Common myeloid progenitor, CD34-positive (primary cell): Measurements from ENCODE around the gene PALM3.
"Not testable (repeated sequence)": the region's sequence is repeated elsewhere in the genome, so short reads cannot be mapped to it uniquely, and the experiment has no call there.

Source experiments
- CTCF ChIA-PET: fragments of 350-600 bp; sonication (Branson Sonifier 250); formaldehyde crosslinking; loops from one replicate; lab custom pipeline; 2021; ENCODE audit warnings: antibody characterized with exemption; lab: Charles Lee
- POLR2A ChIA-PET: fragments of 350-600 bp; sonication (Branson Sonifier 250); formaldehyde crosslinking; loops from one replicate; lab custom pipeline; 2021; ENCODE audit warnings: antibody characterized with exemption; lab: Charles Lee
- DNase-seq, 3 donors: peaks; one replicate each; pipeline versions ENCODE4 v3.0.0 to v3.0.0-alpha.2; 2013
- H3K27ac ChIP-seq, 2 experiments: 1 replicate in 1 of 2; 2 replicates in 1 of 2; pipeline ENCODE4 v1.7.0; 2013; ENCODE audit warnings: inconsistent platforms in 2 of 2, low read length in 2 of 2, mild to moderate bottlenecking in 2 of 2, low read depth in 1 of 2, moderate library complexity in 1 of 2; ENCODE audit not compliant: severe bottlenecking in 2 of 2, insufficient read depth in 1 of 2, poor library complexity in 1 of 2
- H3K27me3 ChIP-seq, 5 experiments: replicated peaks in 2 of 5; 1 replicate in 3 of 5; 2 replicates in 2 of 5; pipeline versions ENCODE4 v1.6.1 to v1.7.0; 2013; ENCODE audit warnings: low read length in 4 of 5, mild to moderate bottlenecking in 2 of 5, moderate library complexity in 2 of 5, inconsistent platforms in 1 of 5; ENCODE audit not compliant: insufficient read depth in 5 of 5, control insufficient read depth in 4 of 5
- H3K36me3 ChIP-seq, 4 experiments: 1 replicate in 2 of 4; 2 replicates in 2 of 4; pipeline versions ENCODE4 v1.6.1 to v1.7.0; 2013; ENCODE audit warnings: low read length in 3 of 4, control low read depth in 1 of 4, mild to moderate bottlenecking in 1 of 4; ENCODE audit not compliant: control insufficient read depth in 4 of 4, insufficient read depth in 4 of 4
- H3K4me1 ChIP-seq, 4 experiments: 1 replicate in 3 of 4; 2 replicates in 1 of 4; pipeline versions ENCODE4 v1.6.1 to v1.7.1; 2013; ENCODE audit warnings: low read length in 3 of 4, mild to moderate bottlenecking in 3 of 4, control low read depth in 1 of 4, inconsistent platforms in 1 of 4, moderate library complexity in 1 of 4; ENCODE audit not compliant: control insufficient read depth in 4 of 4, insufficient read depth in 4 of 4; ENCODE audit errors: control extremely low read depth in 1 of 4
- H3K4me3 ChIP-seq, 7 experiments: 1 replicate in 4 of 7; 2 replicates in 3 of 7; pipeline versions ENCODE4 v1.5.1 to v1.7.0; 2013; ENCODE audit warnings: mild to moderate bottlenecking in 7 of 7, low read length in 6 of 7, moderate library complexity in 6 of 7, inconsistent platforms in 2 of 7, low read depth in 2 of 7, control low read depth in 1 of 7; ENCODE audit not compliant: insufficient read depth in 4 of 7, control insufficient read depth in 1 of 7; ENCODE audit errors: extremely low read depth in 1 of 7
- H3K9me3 ChIP-seq, 5 experiments: 1 replicate in 4 of 5; 2 replicates in 1 of 5; pipeline versions ENCODE4 v1.6.1 to v1.7.1; 2013; ENCODE audit warnings: low read length in 4 of 5, mild to moderate bottlenecking in 2 of 5, inconsistent platforms in 1 of 5, low read depth in 1 of 5, moderate library complexity in 1 of 5; ENCODE audit not compliant: control insufficient read depth in 4 of 5, insufficient read depth in 2 of 5; ENCODE audit errors: control extremely low read depth in 1 of 5
- WGBS: methylation state at CpG from one replicate; pipeline ENCODE4 v1.1.5; 2013; ENCODE audit not compliant: insufficient coverage; 5-methylcytosine and 5-hydroxymethylcytosine counted together

Gene PALM3

GRCh38 chr19:14027856-14028450 is 33.9 kb downstream of the PALM3 start, which contains the start of gene RLN3:
TSS of gene RLN3 (plus strand) at chr19:14028148. CDS start at chr19:14028205, 57 bp downstream.
- Histone ChIP-seq H3K9me3 (no peaks in the 10 kb centered on the region), H3K4me1 (peaks cover 0 to 24% (median 14%) of the 10 kb centered on the region in 4 experiments), H3K27me3 (no peaks in the 10 kb centered on the region), H3K27ac (no peak within 1 kb of the TSS), H3K36me3 (no peaks in the 10 kb centered on the region), H3K4me3 (no peak within 1 kb of the TSS)
- DNase-seq: no peak
- ChIA-PET CTCF (interaction anchor here (1.2 to 1.7 kb wide), 3 partner anchors 15 to 27 kb away, joined by 3 to 7 read pairs (median 3); partner anchors contain the start of gene RFX1), POLR2A (interaction anchor here (0.6 kb wide), 1 partner anchor 44 kb away, joined by 3 read pairs; no protein-coding TSS in a partner anchor)
- WGBS: 86% methylated on average over 24 of the region's 24 CpGs

- peaks cover 0 to 19% (median 12%) of the 10 kb centered on the region in 4 experiments for H3K4me1 ChIP-seq
- H3K36me3 ChIP-seq, H3K27ac ChIP-seq, DNase-seq, H3K4me3 ChIP-seq, POLR2A ChIA-PET, H3K27me3 ChIP-seq, H3K9me3 ChIP-seq: not testable (repeated sequence)
- CTCF ChIA-PET: interaction anchor here (0.6 to 1.7 kb wide), 4 partner anchors 19 to 58 kb away, joined by 3 to 7 read pairs (median 3); partner anchors contain the start of gene RFX1
- WGBS: 92% methylated on average over 3 of the region's 5 CpGs
These were observed 35.2 kb downstream of the PALM3 start for GRCh38 chr19:14026652-14027192.

- Histone ChIP-seq H3K27ac (no peak overlapping the region), H3K4me1 (peaks cover 0 to 17% (median 9%) of the 10 kb centered on the region in 4 experiments), H3K4me3 (peak overlapping the region in 1 of 7 experiments; percentile 36), H3K9me3 (no peaks in the 10 kb centered on the region), H3K27me3 (no peaks in the 10 kb centered on the region), H3K36me3 (no peaks in the 10 kb centered on the region)
- DNase-seq: peak; percentile 67 to 75 (median 68)
- ChIA-PET POLR2A (no interaction called here), CTCF (interaction anchor here (1.0 to 2.1 kb wide), 6 partner anchors 9 to 43 kb away, joined by 3 to 6 read pairs (median 4); no protein-coding TSS in a partner anchor)
- 43% methylated on average over 8 of the region's 9 CpGs for WGBS
These were observed 38.3 kb downstream of the PALM3 start for GRCh38 chr19:14023404-14024235.

- Histone ChIP-seq H3K9me3 (no peaks in the 10 kb centered on the region), H3K4me3 (no peak overlapping the region), H3K4me1 (peaks cover 0 to 18% (median 11%) of the 10 kb centered on the region in 4 experiments), H3K27ac (peak overlapping the region in 1 of 2 experiments; percentile 18), H3K36me3 (no peaks in the 10 kb centered on the region), H3K27me3 (no peaks in the 10 kb centered on the region)
- 97% methylated on average over 3 of the region's 4 CpGs for WGBS
- DNase-seq: no peak
- POLR2A ChIA-PET: interaction anchor here (0.6 to 1.3 kb wide), 2 partner anchors 13 to 16 kb away, joined by 3 to 5 read pairs; partner anchors contain the start of gene RFX1
- CTCF ChIA-PET: interaction anchor here (0.9 to 2.2 kb wide), 9 partner anchors 9 to 69 kb away, joined by 3 to 10 read pairs (median 4); partner anchors contain the start of gene IL27RA
These were observed 39.4 kb downstream of the PALM3 start for GRCh38 chr19:14022469-14022868.

GRCh38 chr19:14021474-14021873 is 40.4 kb downstream of the PALM3 start:
- 22% methylated on average over 5 of the region's 5 CpGs for WGBS
- H3K9me3 ChIP-seq: no peaks in the 10 kb centered on the region
- H3K36me3 ChIP-seq: no peaks in the 10 kb centered on the region
- H3K4me3 ChIP-seq: no peak overlapping the region
- POLR2A ChIA-PET: interaction anchor here (0.6 to 1.3 kb wide), 4 partner anchors 9 to 74 kb away, joined by 3 to 5 read pairs (median 4); partner anchors contain the start of gene RFX1
- H3K4me1 ChIP-seq: peaks cover 0 to 18% (median 11%) of the 10 kb centered on the region in 4 experiments
- CTCF ChIA-PET: interaction anchor here (0.6 to 2.2 kb wide), 13 partner anchors 10 to 321 kb away, joined by 3 to 10 read pairs (median 3); partner anchors contain the start of gene IL27RA
- no peak overlapping the region for H3K27ac ChIP-seq
- peak in 2 of 3 donors; percentile 14 to 40 for DNase-seq
- H3K27me3 ChIP-seq: no peaks in the 10 kb centered on the region

- peaks cover 0 to 27% (median 14%) of the 10 kb centered on the region in 4 experiments for H3K4me1 ChIP-seq
- CTCF ChIA-PET: interaction anchor here (0.6 to 1.3 kb wide), 3 partner anchors 12 to 81 kb away, joined by 3 to 5 read pairs (median 3); no protein-coding TSS in a partner anchor
- no CpG with 5 or more reads among the region's 3 CpGs for WGBS
- H3K4me3 ChIP-seq, DNase-seq, H3K27me3 ChIP-seq, H3K36me3 ChIP-seq, POLR2A ChIA-PET, H3K27ac ChIP-seq, H3K9me3 ChIP-seq: not testable (repeated sequence)
These were observed 42.1 kb downstream of the PALM3 start for GRCh38 chr19:14019739-14020138.
